ENCODE data around the gene NOP58.

DNA sequence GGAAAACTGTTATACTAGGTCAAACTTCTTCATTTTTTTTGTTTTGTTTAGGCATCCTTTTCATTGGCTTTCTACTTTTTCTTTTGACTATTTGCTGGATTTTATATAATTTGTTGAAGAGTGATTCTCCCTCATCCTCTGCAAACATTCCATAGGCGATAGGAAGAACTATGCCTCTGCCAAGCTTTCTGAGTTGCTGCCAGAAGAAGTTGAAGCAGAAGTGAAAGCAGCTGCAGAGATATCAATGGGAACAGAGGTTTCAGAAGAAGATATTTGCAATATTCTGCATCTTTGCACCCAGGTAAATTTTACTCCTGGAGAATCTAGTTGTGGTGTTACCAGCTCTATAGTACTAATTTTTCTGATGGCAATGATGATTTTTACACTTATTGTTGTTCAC, 25.4 kb downstream of the NOP58 start:
- TF ChIP-seq, protein P1, sequence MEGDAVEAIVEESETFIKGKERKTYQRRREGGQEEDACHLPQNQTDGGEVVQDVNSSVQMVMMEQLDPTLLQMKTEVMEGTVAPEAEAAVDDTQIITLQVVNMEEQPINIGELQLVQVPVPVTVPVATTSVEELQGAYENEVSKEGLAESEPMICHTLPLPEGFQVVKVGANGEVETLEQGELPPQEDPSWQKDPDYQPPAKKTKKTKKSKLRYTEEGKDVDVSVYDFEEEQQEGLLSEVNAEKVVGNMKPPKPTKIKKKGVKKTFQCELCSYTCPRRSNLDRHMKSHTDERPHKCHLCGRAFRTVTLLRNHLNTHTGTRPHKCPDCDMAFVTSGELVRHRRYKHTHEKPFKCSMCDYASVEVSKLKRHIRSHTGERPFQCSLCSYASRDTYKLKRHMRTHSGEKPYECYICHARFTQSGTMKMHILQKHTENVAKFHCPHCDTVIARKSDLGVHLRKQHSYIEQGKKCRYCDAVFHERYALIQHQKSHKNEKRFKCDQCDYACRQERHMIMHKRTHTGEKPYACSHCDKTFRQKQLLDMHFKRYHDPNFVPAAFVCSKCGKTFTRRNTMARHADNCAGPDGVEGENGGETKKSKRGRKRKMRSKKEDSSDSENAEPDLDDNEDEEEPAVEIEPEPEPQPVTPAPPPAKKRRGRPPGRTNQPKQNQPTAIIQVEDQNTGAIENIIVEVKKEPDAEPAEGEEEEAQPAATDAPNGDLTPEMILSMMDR (conservative IDR thresholded peaks at IDR 0.05; ENCODE audit: low read length) = no peak
- TF ChIP-seq EZH2phosphoT487 (IDR thresholded peaks at IDR 0.05; ENCODE audit: borderline replicate concordance, low read depth, low read length) = no peak
